HG03432 (cell line): ENCODE data around the gene KLHL29.
"Not testable (repeated sequence)": the region's sequence is repeated elsewhere in the genome, so short reads cannot be mapped to it uniquely, and the experiment has no call there.

Experiments used
- ATAC-seq: cut with Tn5 transposase; IDR thresholded peaks from one replicate; pipeline ENCODE4 v1.9.1; 2021; ENCODE audit warnings: mild to moderate bottlenecking, moderate library complexity; ENCODE audit not compliant: unreplicated experiment

Gene KLHL29

DNA sequence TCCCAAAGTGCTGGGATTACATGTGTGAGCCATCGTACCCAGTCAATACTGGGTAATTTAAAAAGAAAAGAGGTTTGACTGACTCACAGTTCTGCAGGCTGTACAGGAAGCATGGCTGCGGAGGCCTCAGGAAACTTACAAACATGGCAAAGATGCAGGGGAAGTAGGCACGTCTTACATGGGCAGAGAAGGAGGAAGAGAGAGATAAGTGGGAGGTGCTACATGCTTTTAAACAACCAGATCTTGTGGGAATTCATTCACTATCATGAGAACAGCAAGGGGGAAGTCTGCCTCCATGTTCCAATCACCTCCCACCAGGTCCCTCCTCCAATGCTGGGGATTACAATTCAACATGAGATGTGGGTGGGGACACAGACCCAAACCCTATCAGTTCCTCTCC, 349.4 kb downstream of the KLHL29 start:
- no peak for ATAC-seq

GRCh38 chr2:23736783-23737182, 351.8 kb downstream of the KLHL29 start:
- not testable (repeated sequence) for ATAC-seq

- peak; percentile 26 for ATAC-seq
Measured at GRCh38 chr2:23745068-23745725, 360.2 kb downstream of the KLHL29 start.

- ATAC-seq: peak; percentile 78
Measured at GRCh38 chr2:23745726-23746105, 360.7 kb downstream of the KLHL29 start.

GRCh38 chr2:23746141-23746863, 361.3 kb downstream of the KLHL29 start:
- peak; percentile 29 for ATAC-seq

GRCh38 chr2:23751747-23752265, 366.8 kb downstream of the KLHL29 start:
- ATAC-seq: no peak

DNA sequence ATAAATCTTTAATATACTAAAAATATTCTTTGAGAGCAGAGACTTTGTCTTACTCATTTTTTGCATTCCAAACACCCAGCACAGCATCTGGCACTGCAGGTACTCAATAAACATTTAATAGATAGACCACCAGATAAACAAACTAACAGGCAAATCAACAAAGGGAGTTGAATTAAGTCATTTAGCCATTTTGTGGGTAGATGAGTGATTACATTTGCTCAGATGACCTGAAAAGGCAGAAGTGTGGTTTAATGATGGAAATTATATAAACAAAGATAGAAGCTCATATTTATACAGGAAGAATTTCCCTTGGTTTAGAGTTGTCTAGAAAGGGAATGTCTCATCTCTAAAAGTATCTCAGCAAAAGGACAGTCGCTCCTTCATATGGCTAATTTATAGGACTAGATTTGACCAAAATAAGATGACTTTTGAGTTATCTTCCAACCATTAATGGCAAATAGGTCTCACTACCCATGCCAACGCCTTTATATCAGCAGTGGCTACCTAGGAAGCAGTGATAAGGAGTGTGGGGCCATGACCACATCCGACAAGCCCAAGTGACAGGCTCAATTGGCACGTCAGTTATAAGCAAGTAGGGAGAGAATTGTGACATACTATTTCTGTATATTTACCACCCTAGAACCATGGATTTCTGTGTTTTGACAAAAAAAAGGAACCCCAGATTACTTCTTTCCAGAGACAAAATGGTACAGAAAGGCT, 368.5 kb downstream of the KLHL29 start:
- ATAC-seq: no peak

DNA sequence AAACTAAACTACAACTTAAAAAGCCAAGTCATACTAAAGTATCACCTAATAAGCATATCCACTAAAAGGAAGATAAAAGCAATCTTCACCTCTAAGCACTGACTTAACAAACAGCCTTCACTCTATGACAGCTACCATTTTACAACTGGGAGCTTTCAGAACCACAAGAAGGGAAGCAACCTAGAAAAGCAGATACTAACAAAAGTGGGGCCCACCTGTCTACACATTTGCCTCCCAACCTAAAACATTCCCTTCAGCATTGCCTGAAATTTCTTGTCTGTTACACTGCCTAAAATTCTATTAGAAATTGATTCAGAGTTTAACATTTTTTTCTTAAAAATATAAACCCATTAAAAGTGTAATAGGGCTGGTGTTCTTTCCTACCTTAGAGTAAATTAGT, 370.0 kb downstream of the KLHL29 start:
- ATAC-seq: no peak

- ATAC-seq: no peak
Measured at GRCh38 chr2:23756593-23757292, 371.8 kb downstream of the KLHL29 start.

- no peak for ATAC-seq
Measured at GRCh38 chr2:23757686-23758433, 372.9 kb downstream of the KLHL29 start.
